GM23338 (cell line): Measurements from ENCODE around the gene MDGA2. TPM values are rescaled to one million over a fixed set of nuclear protein-coding genes. Genes with fewer than 3 reads are reported as not detected.

Experiments
- ATAC-seq: fragments of 200-7000 bp; cut with Tn5 transposase; 3 replicates; pipeline ENCODE4 v1.9.1; 2020
- DNase-seq: peaks from one replicate; pipeline ENCODE4 v3.0.0-alpha.2; 2015; ENCODE audit warnings: low spot score
- H2AFZ ChIP-seq: fragments of 200-600 bp; sonication (generic); 2 replicates; pipeline ENCODE4 v1.8.0; 2016; ENCODE audit warnings: antibody characterized with exemption, mild to moderate bottlenecking, moderate library complexity
- H3F3A ChIP-seq: fragments of 200-600 bp; sonication (generic); replicated peaks from 2 replicates; pipeline ENCODE4 v1.8.0; 2017; ENCODE audit warnings: antibody characterized with exemption, mixed run types, low read depth
- H3K27ac ChIP-seq: fragments of 200-600 bp; sonication (generic); 2 replicates; pipeline ENCODE4 v1.6.1; 2016; ENCODE audit warnings: low read depth
- H3K27me3 ChIP-seq: fragments of 200-600 bp; sonication (generic); 2 replicates; pipeline ENCODE4 v1.8.0; 2016; ENCODE audit warnings: mild to moderate bottlenecking, mixed run types, moderate library complexity; ENCODE audit not compliant: insufficient read depth
- H3K36me3 ChIP-seq: fragments of 200-600 bp; sonication (generic); 2 replicates; pipeline ENCODE4 v1.8.0; 2016; ENCODE audit warnings: mild to moderate bottlenecking; ENCODE audit not compliant: insufficient read depth
- H3K4me1 ChIP-seq: fragments of 200-600 bp; sonication (generic); 2 replicates; pipeline ENCODE4 v1.8.0; 2016; ENCODE audit warnings: mild to moderate bottlenecking, moderate library complexity; ENCODE audit not compliant: insufficient read depth
- H3K4me2 ChIP-seq: fragments of 200-600 bp; sonication (generic); 2 replicates; pipeline ENCODE4 v1.7.1; 2017; ENCODE audit warnings: mixed run types
- H3K4me3 ChIP-seq: fragments of 200-600 bp; sonication (generic); 2 replicates; pipeline ENCODE4 v1.6.1; 2016; ENCODE audit warnings: mixed run types
- H3K79me2 ChIP-seq: fragments of 200-600 bp; sonication (generic); replicated peaks from 2 replicates; pipeline ENCODE4 v1.8.0; 2017; ENCODE audit warnings: mild to moderate bottlenecking; ENCODE audit not compliant: insufficient read depth
- H3K9me2 ChIP-seq: fragments of 200-600 bp; sonication (generic); 2 replicates; pipeline ENCODE4 v1.8.0; 2017; ENCODE audit not compliant: insufficient read depth
- H4K20me1 ChIP-seq: fragments of 200-600 bp; sonication (generic); replicated peaks from 2 replicates; pipeline ENCODE4 v1.8.0; 2017; ENCODE audit warnings: mild to moderate bottlenecking; ENCODE audit not compliant: insufficient read depth
- H3K27ac Mint-ChIP-seq: 2 replicates; pipeline ENCODE4 v1.8.0; 2020; ENCODE audit warnings: inconsistent platforms, mild to moderate bottlenecking, moderate library complexity, mixed read lengths
- H3K27me3 Mint-ChIP-seq: 3 replicates; pipeline ENCODE4 v1.8.0; 2022; ENCODE audit warnings: low read depth, mild to moderate bottlenecking, moderate library complexity, mixed read lengths, inconsistent platforms; ENCODE audit not compliant: insufficient read depth, poor library complexity
- H3K36me3 Mint-ChIP-seq: 3 replicates; pipeline ENCODE4 v1.8.0; 2021; ENCODE audit warnings: low read depth, mild to moderate bottlenecking, inconsistent platforms, moderate library complexity, mixed read lengths
- H3K4me1 Mint-ChIP-seq: 3 replicates; pipeline ENCODE4 v1.8.0; 2020; ENCODE audit warnings: mild to moderate bottlenecking, inconsistent platforms, mixed read lengths
- H3K4me3 Mint-ChIP-seq: 3 replicates; pipeline ENCODE4 v1.8.0; 2021; ENCODE audit warnings: moderate library complexity, mild to moderate bottlenecking, inconsistent platforms, mixed read lengths
- H3K9me3 Mint-ChIP-seq: 3 replicates; pipeline ENCODE4 v1.8.0; 2020; ENCODE audit warnings: moderate library complexity, mild to moderate bottlenecking, inconsistent platforms, mixed read lengths
- ETS1 ChIP-seq: IDR thresholded peaks from 2 replicates; pipeline ENCODE4 v1.6.1; 2016; ENCODE audit warnings: antibody characterized with exemption
- EZH2 ChIP-seq: fragments of 200-600 bp; sonication (generic); IDR thresholded peaks from one replicate; pipeline ENCODE4 v1.8.0; 2017; ENCODE audit warnings: antibody characterized with exemption, mild to moderate bottlenecking, low read depth; ENCODE audit not compliant: unreplicated experiment
- EZH2phosphoT487 ChIP-seq: fragments of 200-600 bp; sonication (generic); IDR thresholded peaks from one replicate; pipeline ENCODE4 v1.8.1; 2018; ENCODE audit warnings: antibody characterized with exemption; ENCODE audit not compliant: unreplicated experiment
- JUNB ChIP-seq: IDR thresholded peaks from one replicate; pipeline ENCODE4 v1.6.1; 2016; ENCODE audit warnings: antibody characterized with exemption; ENCODE audit not compliant: unreplicated experiment
- NANOG ChIP-seq: IDR thresholded peaks from 2 replicates; pipeline ENCODE4 v1.6.1; 2016; ENCODE audit warnings: antibody characterized with exemption, borderline replicate concordance
- POLR2AphosphoS5 ChIP-seq: IDR thresholded peaks from 2 replicates; pipeline ENCODE4 v1.6.1; 2016; ENCODE audit warnings: antibody characterized with exemption, low read depth
- REST ChIP-seq: IDR thresholded peaks from one replicate; pipeline ENCODE4 v1.6.1; 2018; ENCODE audit warnings: antibody characterized with exemption; ENCODE audit not compliant: unreplicated experiment
- STAT1 ChIP-seq: IDR thresholded peaks from one replicate; pipeline ENCODE4 v1.6.1; 2016; ENCODE audit warnings: antibody characterized with exemption; ENCODE audit not compliant: unreplicated experiment
- ZNF114 ChIP-seq: fragments of 250-450 bp; sonication (Bioruptor Pico); IDR thresholded peaks from 2 replicates; pipeline ENCODE4 v1.5.0; 2020; ENCODE audit warnings: mild to moderate bottlenecking, moderate library complexity
- ZNF331 ChIP-seq: fragments of 250-450 bp; sonication (Bioruptor Pico); IDR thresholded peaks from 2 replicates; pipeline ENCODE4 v1.5.0; 2020; ENCODE audit warnings: low read depth, mild to moderate bottlenecking, moderate library complexity
- ZNF462 ChIP-seq: fragments of 250-450 bp; sonication (Bioruptor Pico); IDR thresholded peaks from 2 replicates; pipeline ENCODE4 v1.5.0; 2020; ENCODE audit warnings: mild to moderate bottlenecking, moderate library complexity
- polyA plus RNA-seq: library from polyadenylated mRNA; unstranded; fragments of >200 nt; fragmentation: Nextera tagmentation; extraction: Ambion mirVana; gene quantifications from 2 replicates; pipeline ENCODE4 v1.2.1, GENCODE V29; 2016
- total RNA-seq: library from RNA; depleted of rRNA; stranded (reverse); fragments of >200 nt; shearing (Covaris generic); gene quantifications from 2 replicates; pipeline ENCODE4 v1.2.3, GENCODE V29; 2014

MDGA2 gene
- total and polyA plus RNA-seq, 2 experiments from 2014 or later = 0.68 to 1.7 TPM

GRCh38 chr14:47411523-47411922 lies 263.9 kb downstream of the MDGA2 start:
- Mint-ChIP-seq H3K9me3 (no peaks in the 10 kb centered on the region), H3K27me3 (no peaks in the 10 kb centered on the region), H3K27ac (no peak overlapping the region), H3K4me1 (peaks cover 3% of the 10 kb centered on the region; the same call in 2 of the 3 replicates), H3K4me3 (no peak overlapping the region), H3K36me3 (no peaks in the 10 kb centered on the region)
- H3K4me1 ChIP-seq = no peaks in the 10 kb centered on the region
- no peaks in the 10 kb centered on the region for H3F3A ChIP-seq
- no peak overlapping the region for H3K4me2 ChIP-seq
- ATAC-seq (no peak), DNase-seq (no peak)
- H3K4me3 ChIP-seq = no peak overlapping the region
- no peak overlapping the region for H2AFZ ChIP-seq
- H3K9me2 ChIP-seq = peaks cover under 1% of the 10 kb centered on the region; the same call in 1 of the 2 replicates
- H3K36me3 ChIP-seq = no peaks in the 10 kb centered on the region
- no peak overlapping the region for H3K27ac ChIP-seq
- no peaks in the 10 kb centered on the region for H4K20me1 ChIP-seq
- no peaks in the 10 kb centered on the region for H3K79me2 ChIP-seq
- no peak for TF ChIP-seq STAT1
- no peak for TF ChIP-seq ZNF331 (CRISPR knock-in tag)
- no peak for TF ChIP-seq ZNF462 (CRISPR knock-in tag)
- TF ChIP-seq EZH2 = no peak
- no peak for TF ChIP-seq NANOG
- no peak for TF ChIP-seq JUNB
- no peak for TF ChIP-seq REST
- no peak for TF ChIP-seq EZH2phosphoT487
- no peak for TF ChIP-seq ZNF114 (CRISPR knock-in tag)
- TF ChIP-seq ETS1 = no peak
- TF ChIP-seq POLR2AphosphoS5 = no peak
- H3K27me3 ChIP-seq = no peaks in the 10 kb centered on the region
